Nephron progenitor cell (in vitro differentiated cells): Measurements from ENCODE around the gene RTL1.
A peak's percentile ranks its signal among the peaks of the same experiment; 100 is the strongest.

Experiments used
- DNase-seq: peaks from one replicate; pipeline ENCODE4 v3.0.0; 2021
- H3K27ac Mint-ChIP-seq: 2 replicates; pipeline ENCODE4 v1.8.0; 2021; ENCODE audit warnings: mild to moderate bottlenecking, moderate library complexity, mixed read lengths
- H3K27me3 Mint-ChIP-seq: 2 replicates; pipeline ENCODE4 v1.8.0; 2021; ENCODE audit warnings: mild to moderate bottlenecking, low read depth, mixed read lengths; ENCODE audit not compliant: poor library complexity
- H3K36me3 Mint-ChIP-seq: 2 replicates; pipeline ENCODE4 v1.8.0; 2021; ENCODE audit warnings: low read depth, mixed read lengths
- H3K4me1 Mint-ChIP-seq: 2 replicates; pipeline ENCODE4 v1.8.0; 2021; ENCODE audit warnings: mixed read lengths
- H3K4me3 Mint-ChIP-seq: 2 replicates; pipeline ENCODE4 v1.8.0; 2021; ENCODE audit warnings: mild to moderate bottlenecking, moderate library complexity, mixed read lengths
- H3K9me3 Mint-ChIP-seq: 2 replicates; pipeline ENCODE4 v1.8.0; 2021; ENCODE audit warnings: mild to moderate bottlenecking, moderate library complexity, mixed read lengths
- TF ChIP-seq, protein P1 (sequence below): fragments of 200-600 bp; sonication (generic); IDR thresholded peaks from 2 replicates; pipeline ENCODE4 v1.5.0; 2021; ENCODE audit warnings: antibody characterized with exemption

Gene RTL1

GRCh38 chr14:100882991-100883788, 20.3 kb downstream of the RTL1 start:
- TF ChIP-seq, protein P1, sequence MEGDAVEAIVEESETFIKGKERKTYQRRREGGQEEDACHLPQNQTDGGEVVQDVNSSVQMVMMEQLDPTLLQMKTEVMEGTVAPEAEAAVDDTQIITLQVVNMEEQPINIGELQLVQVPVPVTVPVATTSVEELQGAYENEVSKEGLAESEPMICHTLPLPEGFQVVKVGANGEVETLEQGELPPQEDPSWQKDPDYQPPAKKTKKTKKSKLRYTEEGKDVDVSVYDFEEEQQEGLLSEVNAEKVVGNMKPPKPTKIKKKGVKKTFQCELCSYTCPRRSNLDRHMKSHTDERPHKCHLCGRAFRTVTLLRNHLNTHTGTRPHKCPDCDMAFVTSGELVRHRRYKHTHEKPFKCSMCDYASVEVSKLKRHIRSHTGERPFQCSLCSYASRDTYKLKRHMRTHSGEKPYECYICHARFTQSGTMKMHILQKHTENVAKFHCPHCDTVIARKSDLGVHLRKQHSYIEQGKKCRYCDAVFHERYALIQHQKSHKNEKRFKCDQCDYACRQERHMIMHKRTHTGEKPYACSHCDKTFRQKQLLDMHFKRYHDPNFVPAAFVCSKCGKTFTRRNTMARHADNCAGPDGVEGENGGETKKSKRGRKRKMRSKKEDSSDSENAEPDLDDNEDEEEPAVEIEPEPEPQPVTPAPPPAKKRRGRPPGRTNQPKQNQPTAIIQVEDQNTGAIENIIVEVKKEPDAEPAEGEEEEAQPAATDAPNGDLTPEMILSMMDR: no peak
- Mint-ChIP-seq H3K4me3 (no peak overlapping the region), H3K27me3 (peaks cover 26% of the 10 kb centered on the region), H3K27ac (no peak overlapping the region), H3K9me3 (peaks cover 38% of the 10 kb centered on the region), H3K36me3 (peaks cover 23% of the 10 kb centered on the region), H3K4me1 (peaks cover 15% of the 10 kb centered on the region)
- DNase-seq: no peak

DNA sequence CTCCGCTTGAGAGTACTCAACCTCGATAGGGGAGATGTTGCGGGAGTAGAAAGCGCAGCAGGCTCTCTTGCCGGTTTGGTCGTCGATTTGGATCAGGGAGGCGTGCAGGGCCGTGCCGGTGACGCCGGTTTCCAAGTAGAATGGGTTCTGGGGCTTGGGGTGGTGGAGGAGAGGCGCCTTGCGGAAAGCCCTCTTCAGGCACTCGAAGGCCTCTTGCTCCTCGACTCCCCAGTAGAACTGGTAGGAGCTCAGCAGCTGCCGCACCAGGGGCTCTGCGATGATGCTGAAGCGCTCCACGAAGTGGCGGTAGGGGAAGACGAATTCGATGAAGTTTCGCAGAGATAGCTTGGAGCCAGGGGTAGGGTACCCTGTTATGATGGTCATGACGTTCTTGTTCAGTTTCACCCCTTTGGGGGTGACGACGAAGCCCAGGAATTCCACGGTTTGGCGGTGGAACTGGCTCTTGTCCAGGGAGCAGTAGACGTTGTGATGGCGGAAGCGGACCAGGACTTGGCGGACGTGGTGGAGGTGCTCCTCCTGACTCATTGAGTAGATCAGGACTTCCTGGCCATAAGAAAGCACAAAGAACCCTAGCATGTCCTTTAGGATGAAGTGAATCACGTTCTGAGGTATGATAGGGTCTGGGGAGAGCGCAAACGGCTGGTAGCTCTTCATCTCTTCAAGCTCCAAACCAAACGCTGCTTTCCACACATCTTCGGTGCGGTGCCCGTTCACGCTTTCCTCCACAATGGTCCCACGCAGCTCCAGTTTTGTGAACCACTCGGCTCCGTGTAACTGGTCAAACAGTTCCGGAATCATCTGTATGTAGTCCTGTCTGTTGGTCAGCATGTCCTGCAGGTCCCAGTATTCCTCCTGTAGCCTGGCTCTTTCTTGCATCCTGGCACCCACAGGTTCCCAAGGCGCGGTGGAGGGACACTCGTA, 21.2 kb downstream of the RTL1 start:
- Mint-ChIP-seq H3K36me3 (peaks cover 23% of the 10 kb centered on the region), H3K4me1 (peaks cover 9% of the 10 kb centered on the region), H3K27me3 (peaks cover 21% of the 10 kb centered on the region), H3K27ac (peak overlapping the region; percentile 39), H3K9me3 (peaks cover 38% of the 10 kb centered on the region), H3K4me3 (no peak overlapping the region)
- DNase-seq: no peak
- TF ChIP-seq, protein P1: no peak

GRCh38 chr14:100881211-100882025, 22.1 kb downstream of the RTL1 start:
- TF ChIP-seq, protein P1: no peak
- Mint-ChIP-seq H3K36me3 (peaks cover 23% of the 10 kb centered on the region), H3K4me1 (peaks cover 14% of the 10 kb centered on the region), H3K9me3 (peaks cover 38% of the 10 kb centered on the region), H3K27ac (no peak overlapping the region), H3K27me3 (peaks cover 23% of the 10 kb centered on the region), H3K4me3 (no peak overlapping the region)
- no peak for DNase-seq

GRCh38 chr14:100880271-100881101, 23.0 kb downstream of the RTL1 start:
- Mint-ChIP-seq H3K27ac (no peak overlapping the region), H3K27me3 (peaks cover 21% of the 10 kb centered on the region), H3K36me3 (peaks cover 23% of the 10 kb centered on the region), H3K4me1 (peaks cover 9% of the 10 kb centered on the region), H3K9me3 (peaks cover 36% of the 10 kb centered on the region), H3K4me3 (no peak overlapping the region)
- DNase-seq: no peak
- TF ChIP-seq, protein P1: no peak

DNA sequence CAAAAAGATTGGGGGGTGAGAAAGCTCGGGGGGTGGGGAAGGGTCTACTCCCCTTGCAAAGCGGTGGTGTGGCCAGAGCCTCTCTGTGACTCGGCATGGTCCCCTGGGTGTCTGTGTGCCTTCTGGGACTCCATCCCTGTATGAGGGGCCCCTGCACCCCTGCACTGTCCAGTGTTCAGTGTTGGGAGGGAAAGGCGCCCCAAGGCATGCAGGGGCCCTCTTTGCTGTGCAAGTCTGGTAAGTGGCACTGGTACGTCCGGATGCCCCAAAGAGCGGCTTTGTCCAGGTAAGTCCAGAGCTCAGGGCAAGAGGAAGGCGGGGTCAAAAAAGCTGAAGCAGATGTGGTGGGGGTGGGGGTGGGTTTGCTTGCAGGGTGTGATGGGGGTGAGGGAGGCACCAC, 23.7 kb downstream of the RTL1 start:
- H3K4me1 Mint-ChIP-seq: peaks cover 8% of the 10 kb centered on the region
- peaks cover 35% of the 10 kb centered on the region for H3K9me3 Mint-ChIP-seq
- peaks cover 17% of the 10 kb centered on the region for H3K27me3 Mint-ChIP-seq
- TF ChIP-seq, protein P1: no peak
- no peak for DNase-seq
- H3K36me3 Mint-ChIP-seq: peaks cover 23% of the 10 kb centered on the region
- H3K4me3 Mint-ChIP-seq: no peak overlapping the region
- no peak overlapping the region for H3K27ac Mint-ChIP-seq
